ENCODE data around the gene MTHFD1L. TPM values are rescaled to one million over a fixed set of nuclear protein-coding genes. Genes with fewer than 3 reads are reported as not detected.
A peak's percentile ranks its signal among the peaks of the same experiment; 100 is the strongest.

MTHFD1L gene
- total and polyA plus RNA-seq, 2 experiments from 2014 or later, result 18.2 to 37.9 TPM

DNA sequence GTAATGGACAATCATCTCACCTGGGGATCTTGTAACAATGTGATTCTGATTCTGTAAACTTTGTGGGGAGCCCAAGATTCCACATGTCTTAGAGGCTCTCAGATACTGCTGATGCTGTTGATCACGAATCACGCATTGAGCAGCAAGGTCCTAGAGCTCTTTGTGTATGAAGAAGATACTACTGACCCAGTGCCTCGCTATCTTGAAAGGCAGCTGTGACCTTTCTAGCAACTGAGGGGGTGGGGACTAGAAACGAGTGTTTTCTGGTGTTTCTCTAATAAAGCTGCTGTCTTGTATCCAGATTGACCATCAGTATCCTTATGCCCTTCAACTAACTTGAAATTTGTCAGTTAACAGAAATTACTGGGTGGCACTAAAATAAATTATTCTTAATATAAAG lies 142.9 kb downstream of the MTHFD1L start:
- no peaks in the 10 kb centered on the region for H3K27me3 ChIP-seq
- DNase-seq (ENCODE audit: low read depth in 1 of 2, low spot score in 1 of 2), result no peak
- peaks cover 8% of the 10 kb centered on the region for H3K4me1 ChIP-seq (ENCODE audit: low read depth)
- H3K9me3 ChIP-seq (ENCODE audit: low read depth), result no peaks in the 10 kb centered on the region
- H3K4me3 ChIP-seq, result no peak overlapping the region
- H3K36me3 ChIP-seq, result peaks cover 3% of the 10 kb centered on the region
- no peak overlapping the region for H3K27ac ChIP-seq
- TF ChIP-seq, protein P1, sequence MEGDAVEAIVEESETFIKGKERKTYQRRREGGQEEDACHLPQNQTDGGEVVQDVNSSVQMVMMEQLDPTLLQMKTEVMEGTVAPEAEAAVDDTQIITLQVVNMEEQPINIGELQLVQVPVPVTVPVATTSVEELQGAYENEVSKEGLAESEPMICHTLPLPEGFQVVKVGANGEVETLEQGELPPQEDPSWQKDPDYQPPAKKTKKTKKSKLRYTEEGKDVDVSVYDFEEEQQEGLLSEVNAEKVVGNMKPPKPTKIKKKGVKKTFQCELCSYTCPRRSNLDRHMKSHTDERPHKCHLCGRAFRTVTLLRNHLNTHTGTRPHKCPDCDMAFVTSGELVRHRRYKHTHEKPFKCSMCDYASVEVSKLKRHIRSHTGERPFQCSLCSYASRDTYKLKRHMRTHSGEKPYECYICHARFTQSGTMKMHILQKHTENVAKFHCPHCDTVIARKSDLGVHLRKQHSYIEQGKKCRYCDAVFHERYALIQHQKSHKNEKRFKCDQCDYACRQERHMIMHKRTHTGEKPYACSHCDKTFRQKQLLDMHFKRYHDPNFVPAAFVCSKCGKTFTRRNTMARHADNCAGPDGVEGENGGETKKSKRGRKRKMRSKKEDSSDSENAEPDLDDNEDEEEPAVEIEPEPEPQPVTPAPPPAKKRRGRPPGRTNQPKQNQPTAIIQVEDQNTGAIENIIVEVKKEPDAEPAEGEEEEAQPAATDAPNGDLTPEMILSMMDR (IDR thresholded peaks at IDR 0.05; ENCODE audit: low read depth, low read length), result no peak

DNA sequence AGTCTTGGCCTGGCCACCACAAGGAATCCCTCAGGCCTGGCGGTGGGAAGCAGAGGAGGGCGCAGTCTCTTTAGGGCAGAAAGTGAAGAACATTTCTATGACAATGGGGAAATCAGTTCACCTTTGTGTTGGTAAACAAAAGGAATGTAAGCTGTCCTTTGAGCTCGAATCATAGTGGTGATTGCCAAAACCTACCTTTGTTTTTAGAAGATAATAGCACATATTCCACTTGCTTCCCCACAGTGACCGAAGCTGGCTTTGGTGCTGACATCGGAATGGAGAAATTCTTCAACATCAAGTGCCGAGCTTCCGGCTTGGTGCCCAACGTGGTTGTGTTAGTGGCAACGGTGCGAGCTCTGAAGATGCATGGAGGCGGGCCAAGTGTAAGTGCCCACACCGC lies 144.1 kb downstream of the MTHFD1L start:
- H3K36me3 ChIP-seq, result peaks cover 3% of the 10 kb centered on the region
- H3K4me3 ChIP-seq, result no peak overlapping the region
- H3K9me3 ChIP-seq (ENCODE audit: low read depth), result no peaks in the 10 kb centered on the region
- no peak overlapping the region for H3K27ac ChIP-seq
- H3K27me3 ChIP-seq, result no peaks in the 10 kb centered on the region
- H3K4me1 ChIP-seq (ENCODE audit: low read depth), result peaks cover 9% of the 10 kb centered on the region
- TF ChIP-seq, protein P1 (IDR thresholded peaks at IDR 0.05; ENCODE audit: low read depth, low read length), result no peak
- DNase-seq (ENCODE audit: low read depth in 1 of 2, low spot score in 1 of 2), result no peak

DNA sequence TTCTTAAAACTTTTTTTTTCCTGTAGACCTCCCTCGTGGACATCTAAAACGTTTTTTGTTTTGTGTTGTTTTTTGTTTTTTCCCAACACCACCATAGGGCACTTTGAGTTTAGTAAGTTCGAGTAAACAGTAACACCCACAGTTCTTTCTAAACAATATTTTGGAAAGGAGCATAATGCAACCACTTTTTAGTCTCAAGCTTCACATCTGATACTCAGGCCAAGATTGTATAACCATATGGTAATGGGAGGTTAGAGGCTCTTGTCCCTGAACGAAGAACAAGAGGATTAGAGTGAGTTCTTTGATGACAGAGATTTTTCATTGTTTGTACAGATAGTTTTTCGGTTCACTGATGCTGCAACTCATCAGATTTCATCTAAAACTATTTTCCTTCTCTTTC lies 144.6 kb downstream of the MTHFD1L start:
- Histone ChIP-seq H3K4me3 (no peak overlapping the region), H3K4me1 (ENCODE audit: low read depth) (peaks cover 11% of the 10 kb centered on the region), H3K27ac (no peak overlapping the region), H3K27me3 (no peaks in the 10 kb centered on the region), H3K36me3 (peaks cover 3% of the 10 kb centered on the region), H3K9me3 (ENCODE audit: low read depth) (no peaks in the 10 kb centered on the region)
- DNase-seq (ENCODE audit: low read depth in 1 of 2, low spot score in 1 of 2), result no peak
- TF ChIP-seq, protein P1 (IDR thresholded peaks at IDR 0.05; ENCODE audit: low read depth, low read length), result no peak

DNA sequence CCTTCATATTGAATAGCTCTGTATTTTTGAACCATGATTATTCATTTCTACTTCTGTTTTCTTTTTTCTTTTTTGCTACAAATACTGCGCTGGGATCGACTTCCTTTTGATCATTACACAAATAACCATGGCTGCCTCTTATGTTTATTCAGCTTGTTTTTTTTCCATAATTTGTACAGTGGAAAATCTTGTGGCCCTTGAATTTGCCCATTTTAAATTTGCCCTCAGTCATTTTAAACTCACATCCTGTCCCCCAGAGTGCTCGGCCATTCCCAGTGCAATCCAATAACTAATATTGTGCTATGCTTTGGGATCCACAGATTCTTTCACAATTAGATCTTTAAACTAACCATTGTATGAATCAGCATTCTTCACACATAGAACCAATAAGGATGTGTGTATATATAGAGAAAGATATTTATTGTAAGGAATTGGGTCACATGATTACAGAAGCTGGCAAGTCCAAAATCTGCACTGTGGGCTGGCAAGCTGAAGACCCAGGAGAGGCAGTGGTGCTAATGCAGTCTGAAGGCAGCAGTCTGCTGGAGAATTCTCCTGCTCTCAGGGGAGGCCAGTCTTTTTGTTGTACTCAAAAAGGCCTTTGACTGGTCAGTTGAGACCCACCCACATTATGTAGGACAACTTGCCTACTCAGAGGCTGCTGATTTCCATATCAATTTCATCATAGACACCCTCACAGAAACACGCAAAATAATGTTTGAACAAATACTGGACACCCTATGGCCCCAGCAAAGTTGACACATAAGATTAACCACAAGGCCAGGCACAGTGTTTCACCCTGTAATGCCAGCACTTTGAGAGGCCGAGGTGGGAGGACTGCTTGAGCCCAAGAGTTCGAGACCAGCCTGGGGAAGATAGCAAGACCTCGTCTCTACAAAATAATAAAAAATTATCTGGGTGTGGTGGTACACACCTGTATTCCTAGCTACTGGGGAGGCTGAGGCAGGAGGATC lies 147.1 kb downstream of the MTHFD1L start:
- H3K4me3 ChIP-seq, result no peak overlapping the region
- H3K36me3 ChIP-seq, result peaks cover 5% of the 10 kb centered on the region
- peak in 1 of 2 donors; percentile 23 for DNase-seq (ENCODE audit: low read depth in 1 of 2, low spot score in 1 of 2)
- no peaks in the 10 kb centered on the region for H3K9me3 ChIP-seq (ENCODE audit: low read depth)
- H3K4me1 ChIP-seq (ENCODE audit: low read depth), result peaks cover 11% of the 10 kb centered on the region
- H3K27me3 ChIP-seq, result no peaks in the 10 kb centered on the region
- TF ChIP-seq, protein P1 (IDR thresholded peaks at IDR 0.05; ENCODE audit: low read depth, low read length), result no peak
- H3K27ac ChIP-seq, result no peak overlapping the region

DNA sequence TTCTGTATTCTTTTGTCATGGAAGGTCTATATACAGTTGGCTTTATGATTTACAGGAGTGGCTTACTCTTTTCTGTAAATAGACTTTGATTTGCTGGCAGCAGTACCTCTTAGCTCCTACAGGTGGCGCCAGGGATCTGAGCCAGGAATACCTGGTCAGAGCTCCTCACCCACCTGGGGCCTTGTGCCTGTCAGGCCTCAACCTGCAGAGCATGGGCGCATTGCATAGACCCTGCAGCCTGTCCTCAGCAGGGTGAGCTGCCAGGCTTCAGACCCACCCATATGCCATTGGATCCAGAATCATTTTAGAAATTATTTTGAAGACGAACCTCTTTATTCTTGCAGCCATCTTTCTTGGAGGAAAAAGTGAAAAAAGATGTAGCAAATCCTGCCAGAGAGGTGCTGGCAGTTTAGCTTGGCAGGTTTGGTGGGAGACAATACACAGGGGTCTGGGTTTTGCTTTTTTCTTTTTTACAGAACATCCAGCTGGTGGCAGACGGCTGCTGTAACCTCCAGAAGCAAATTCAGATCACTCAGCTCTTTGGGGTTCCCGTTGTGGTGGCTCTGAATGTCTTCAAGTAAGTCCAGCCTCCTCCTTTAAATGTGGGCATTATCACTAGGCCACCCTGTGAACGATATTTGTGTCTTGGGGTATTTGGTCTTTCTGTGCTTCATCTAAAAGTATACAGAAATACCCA lies 149.1 kb downstream of the MTHFD1L start:
- Histone ChIP-seq H3K27me3 (no peaks in the 10 kb centered on the region), H3K36me3 (peaks cover 5% of the 10 kb centered on the region), H3K4me1 (ENCODE audit: low read depth) (peaks cover 11% of the 10 kb centered on the region), H3K9me3 (ENCODE audit: low read depth) (no peaks in the 10 kb centered on the region), H3K4me3 (no peak overlapping the region), H3K27ac (peak overlapping the region; percentile 1)
- peak; percentile 73 to 79 for DNase-seq (ENCODE audit: low read depth in 1 of 2, low spot score in 1 of 2)
- TF ChIP-seq, protein P1 (IDR thresholded peaks at IDR 0.05; ENCODE audit: low read depth, low read length), result peak; percentile 98

Measured in cardiac muscle cell (in vitro differentiated cells and primary cell).